ENCODE results near the gene HOXC4.

GRCh38 chr12:54053751-54054741, at the start of gene HOXC4:
- TF ChIP-seq, protein P1, sequence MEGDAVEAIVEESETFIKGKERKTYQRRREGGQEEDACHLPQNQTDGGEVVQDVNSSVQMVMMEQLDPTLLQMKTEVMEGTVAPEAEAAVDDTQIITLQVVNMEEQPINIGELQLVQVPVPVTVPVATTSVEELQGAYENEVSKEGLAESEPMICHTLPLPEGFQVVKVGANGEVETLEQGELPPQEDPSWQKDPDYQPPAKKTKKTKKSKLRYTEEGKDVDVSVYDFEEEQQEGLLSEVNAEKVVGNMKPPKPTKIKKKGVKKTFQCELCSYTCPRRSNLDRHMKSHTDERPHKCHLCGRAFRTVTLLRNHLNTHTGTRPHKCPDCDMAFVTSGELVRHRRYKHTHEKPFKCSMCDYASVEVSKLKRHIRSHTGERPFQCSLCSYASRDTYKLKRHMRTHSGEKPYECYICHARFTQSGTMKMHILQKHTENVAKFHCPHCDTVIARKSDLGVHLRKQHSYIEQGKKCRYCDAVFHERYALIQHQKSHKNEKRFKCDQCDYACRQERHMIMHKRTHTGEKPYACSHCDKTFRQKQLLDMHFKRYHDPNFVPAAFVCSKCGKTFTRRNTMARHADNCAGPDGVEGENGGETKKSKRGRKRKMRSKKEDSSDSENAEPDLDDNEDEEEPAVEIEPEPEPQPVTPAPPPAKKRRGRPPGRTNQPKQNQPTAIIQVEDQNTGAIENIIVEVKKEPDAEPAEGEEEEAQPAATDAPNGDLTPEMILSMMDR (IDR thresholded peaks at IDR 0.05): no peak
- no peak for TF ChIP-seq POLR2A (IDR thresholded peaks at IDR 0.05)
